Right renal pelvis (tissue), 4 donors: Measurements from ENCODE around the gene SLC29A3. TPM values are rescaled to one million over a fixed set of nuclear protein-coding genes. Genes with fewer than 3 reads are reported as not detected.
A peak's percentile ranks its signal among the peaks of the same experiment; 100 is the strongest.

Experiments used
- DNase-seq, 4 donors: peaks; one replicate each; pipeline ENCODE4 v3.0.0-alpha.2; 2013; ENCODE audit warnings: low read depth in 4 of 4, low spot score in 3 of 4, missing footprints in 1 of 4
- polyA plus RNA-seq, 4 donors: library from polyadenylated mRNA; unstranded; fragments of 120-200 nt; gene quantifications; one replicate each; pipeline ENCODE4 v1.2.1, GENCODE V29; 2013; ENCODE audit not compliant: insufficient read length in 4 of 4

SLC29A3 gene
- polyA plus RNA-seq, 4 donors = 7.7 to 8.7 (median 7.9) TPM

DNA sequence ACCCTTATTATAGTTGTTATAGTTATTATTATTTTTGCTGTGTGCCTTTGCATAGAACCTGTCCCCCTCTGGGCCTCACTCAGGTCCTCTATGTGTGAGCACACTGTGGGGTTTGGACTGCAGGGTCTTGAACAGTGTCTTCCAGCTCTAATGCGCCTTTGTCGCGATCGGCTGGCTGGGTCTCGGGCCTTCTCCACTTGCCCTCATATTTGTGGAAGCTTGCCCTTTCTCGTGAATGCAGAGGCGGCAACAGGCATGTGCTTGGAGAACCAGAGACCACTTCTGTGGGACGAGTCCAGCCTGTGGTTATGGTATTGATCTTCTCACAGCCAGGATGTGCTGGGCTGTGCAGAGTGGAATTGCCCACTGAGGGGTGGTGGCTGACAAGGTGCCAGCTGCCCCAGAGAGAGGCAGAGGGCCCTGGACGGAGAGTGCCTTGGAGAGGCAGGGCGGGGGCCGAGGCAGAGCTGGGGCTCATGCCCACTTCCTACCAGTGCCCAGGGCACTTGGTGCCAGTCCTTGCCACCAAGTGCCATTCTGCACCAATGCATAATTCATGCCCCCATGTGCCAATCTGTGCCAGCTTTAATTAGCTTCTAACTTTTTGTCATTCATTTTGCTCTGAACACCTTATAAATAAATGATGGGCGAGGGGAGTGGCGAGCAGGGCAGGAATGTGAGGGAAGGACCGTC lies 70.9 kb downstream of the SLC29A3 start:
- no peak for DNase-seq

DNA sequence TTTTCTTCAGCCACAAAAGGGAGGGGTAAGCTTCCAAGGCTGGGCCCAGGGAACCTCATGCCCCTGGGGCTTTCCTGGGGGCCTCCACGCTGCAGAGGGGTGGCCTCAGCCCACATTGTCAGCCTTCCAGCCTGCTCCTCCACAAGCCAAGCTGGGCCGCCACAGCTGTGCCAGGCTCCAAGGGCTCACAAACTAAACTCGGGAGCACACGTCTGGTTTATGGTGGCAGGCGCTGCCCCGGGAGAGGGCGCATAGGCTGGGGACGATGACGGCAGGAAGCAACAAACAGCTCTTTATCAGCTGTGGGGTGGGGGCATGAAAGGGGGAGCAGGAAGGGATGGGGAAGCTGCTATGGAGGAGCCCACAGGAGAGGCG lies 71.4 kb downstream of the SLC29A3 start:
- DNase-seq = no peak

- DNase-seq = no peak
Observed at GRCh38 chr10:71390921-71391690, 72.0 kb downstream of the SLC29A3 start.

DNA sequence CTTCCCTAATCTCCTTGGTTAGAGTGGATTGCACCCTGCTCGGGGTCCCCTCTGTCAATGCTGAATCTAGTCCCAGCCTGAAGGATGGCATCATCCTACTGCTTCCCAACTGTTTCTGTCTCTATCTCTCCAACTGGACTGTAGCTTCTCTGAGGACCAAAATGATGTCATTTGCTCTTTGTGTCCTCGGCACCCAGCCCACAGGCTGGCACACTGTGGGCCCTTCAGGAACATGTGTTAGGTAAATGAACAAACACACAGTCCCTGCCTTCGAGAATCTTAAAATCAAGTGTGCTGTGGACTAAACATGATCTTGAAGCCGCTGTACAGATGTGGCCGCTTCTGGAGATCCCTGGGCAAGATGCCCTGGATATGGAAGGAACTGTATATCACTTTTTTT lies 72.6 kb downstream of the SLC29A3 start:
- no peak for DNase-seq

- no peak for DNase-seq
Observed at GRCh38 chr10:71392292-71392691, 73.2 kb downstream of the SLC29A3 start.

DNA sequence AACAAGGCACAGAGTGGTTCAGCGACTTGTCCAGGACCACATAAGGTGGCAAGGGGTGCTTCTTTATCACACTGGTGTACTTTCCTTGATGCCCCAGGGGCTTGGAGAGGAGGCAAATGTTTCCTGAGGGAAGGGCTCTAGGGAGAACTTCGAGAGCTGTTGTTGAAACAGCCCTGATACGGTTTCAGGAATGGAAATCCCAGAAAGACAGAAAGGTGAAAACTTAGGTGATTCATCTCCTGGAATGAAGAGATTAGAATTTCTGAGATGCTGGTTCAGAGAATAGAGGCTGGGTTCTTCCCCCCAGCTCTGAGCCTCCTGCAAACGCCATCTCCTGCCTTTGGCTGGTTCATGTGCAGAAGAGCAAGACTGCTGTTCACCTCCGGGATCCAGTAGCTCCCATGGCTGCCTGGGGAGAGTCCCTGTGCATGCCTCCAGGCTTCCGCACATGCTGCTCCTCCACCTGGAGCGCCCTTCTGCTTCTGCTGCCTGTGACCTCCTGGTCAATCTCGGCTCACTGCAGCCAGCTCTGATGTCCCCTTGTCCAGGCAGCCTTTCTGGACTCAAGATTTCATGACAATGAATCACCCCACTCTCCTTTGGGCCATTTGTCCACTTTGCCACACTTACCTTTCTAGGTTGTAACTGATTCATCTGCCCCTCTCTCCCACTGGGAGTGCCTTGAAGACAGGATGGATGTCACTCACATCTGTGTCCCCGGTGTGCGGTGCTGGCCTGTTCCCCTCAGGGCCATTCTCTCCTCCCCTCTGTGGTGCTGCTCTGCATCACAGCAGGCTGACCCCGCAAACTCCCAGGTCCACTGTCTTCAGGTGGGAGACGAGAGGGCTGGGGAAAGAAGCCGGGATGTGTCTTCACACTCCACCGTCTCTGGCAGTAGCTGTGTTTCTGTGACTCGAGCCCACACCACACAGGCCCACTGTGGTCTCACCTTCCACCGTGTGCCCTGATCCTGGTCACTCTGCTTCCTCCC lies 74.0 kb downstream of the SLC29A3 start:
- DNase-seq = no peak

DNA sequence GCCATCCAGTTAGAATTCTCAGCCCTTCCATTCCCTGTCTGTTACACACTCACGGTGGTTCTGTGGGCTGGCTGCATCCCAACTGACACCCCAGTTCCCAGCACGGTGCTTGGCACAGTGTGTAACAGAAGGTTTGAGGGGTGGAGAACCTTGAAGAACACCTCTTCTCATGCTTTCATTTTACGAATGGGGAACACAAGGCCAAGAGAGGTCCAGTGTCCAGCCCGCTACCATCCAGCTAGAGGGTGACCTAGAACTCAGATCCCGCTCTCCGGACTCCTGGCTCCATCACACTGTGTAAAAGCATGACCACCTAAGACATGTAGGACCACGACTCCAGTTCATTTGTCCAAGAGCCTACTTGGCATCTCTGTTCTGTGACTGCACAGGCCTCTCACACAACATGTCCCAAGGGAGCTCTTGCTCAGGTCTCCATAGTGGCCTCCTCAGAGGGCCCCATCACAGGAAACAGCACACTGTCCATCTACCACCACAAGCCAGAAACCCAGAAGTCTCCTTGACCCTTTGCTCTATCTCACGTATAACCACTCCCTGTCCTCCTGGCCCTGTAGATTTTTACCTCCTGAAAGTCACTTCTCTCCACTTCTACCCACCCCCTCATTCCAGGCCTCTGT lies 74.9 kb downstream of the SLC29A3 start:
- no peak for DNase-seq

- DNase-seq = no peak
Observed at GRCh38 chr10:71394926-71395562, 76.0 kb downstream of the SLC29A3 start.

GRCh38 chr10:71395621-71396020 lies 76.6 kb downstream of the SLC29A3 start:
- DNase-seq = no peak

DNA sequence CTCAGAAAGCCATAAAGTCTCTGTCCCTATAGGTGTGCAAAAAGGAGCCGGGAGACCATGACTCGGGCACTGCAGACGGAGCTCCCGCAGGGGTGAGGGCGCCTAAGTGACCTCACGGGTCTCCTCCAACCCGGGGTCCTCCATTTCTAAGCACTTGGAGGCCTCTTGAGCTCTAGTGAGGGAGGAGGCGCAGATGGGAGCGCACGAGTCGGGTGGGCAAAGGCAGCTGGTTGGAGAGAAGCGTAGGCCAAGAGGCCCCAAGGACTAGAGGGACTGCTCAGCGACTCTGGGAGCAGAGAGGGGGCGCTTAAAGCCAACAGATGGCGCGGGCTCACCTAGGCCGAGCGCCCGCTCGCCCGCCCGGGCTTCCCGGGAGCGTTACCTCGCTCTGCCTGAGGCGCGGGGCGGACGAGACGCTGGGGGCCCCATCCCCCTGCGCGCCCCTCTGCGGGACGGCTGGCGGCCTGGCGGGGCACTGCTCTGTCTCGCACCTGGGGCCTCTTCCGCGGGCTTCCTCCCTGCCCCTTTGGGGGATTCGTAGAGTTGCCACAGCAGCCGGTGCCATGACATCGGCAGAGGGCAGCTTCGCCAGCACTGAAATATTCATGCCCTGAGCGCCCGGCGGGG lies 77.1 kb downstream of the SLC29A3 start:
- peak in 2 of 4 donors; percentile 45 to 53 for DNase-seq

- no peak for DNase-seq
Observed at GRCh38 chr10:71396711-71397295, 77.7 kb downstream of the SLC29A3 start, which contains the start of gene CDH23. TSS of gene CDH23 (plus strand) at chr10:71396920. CDS start at chr10:71439832, 42,912 bp downstream.

DNA sequence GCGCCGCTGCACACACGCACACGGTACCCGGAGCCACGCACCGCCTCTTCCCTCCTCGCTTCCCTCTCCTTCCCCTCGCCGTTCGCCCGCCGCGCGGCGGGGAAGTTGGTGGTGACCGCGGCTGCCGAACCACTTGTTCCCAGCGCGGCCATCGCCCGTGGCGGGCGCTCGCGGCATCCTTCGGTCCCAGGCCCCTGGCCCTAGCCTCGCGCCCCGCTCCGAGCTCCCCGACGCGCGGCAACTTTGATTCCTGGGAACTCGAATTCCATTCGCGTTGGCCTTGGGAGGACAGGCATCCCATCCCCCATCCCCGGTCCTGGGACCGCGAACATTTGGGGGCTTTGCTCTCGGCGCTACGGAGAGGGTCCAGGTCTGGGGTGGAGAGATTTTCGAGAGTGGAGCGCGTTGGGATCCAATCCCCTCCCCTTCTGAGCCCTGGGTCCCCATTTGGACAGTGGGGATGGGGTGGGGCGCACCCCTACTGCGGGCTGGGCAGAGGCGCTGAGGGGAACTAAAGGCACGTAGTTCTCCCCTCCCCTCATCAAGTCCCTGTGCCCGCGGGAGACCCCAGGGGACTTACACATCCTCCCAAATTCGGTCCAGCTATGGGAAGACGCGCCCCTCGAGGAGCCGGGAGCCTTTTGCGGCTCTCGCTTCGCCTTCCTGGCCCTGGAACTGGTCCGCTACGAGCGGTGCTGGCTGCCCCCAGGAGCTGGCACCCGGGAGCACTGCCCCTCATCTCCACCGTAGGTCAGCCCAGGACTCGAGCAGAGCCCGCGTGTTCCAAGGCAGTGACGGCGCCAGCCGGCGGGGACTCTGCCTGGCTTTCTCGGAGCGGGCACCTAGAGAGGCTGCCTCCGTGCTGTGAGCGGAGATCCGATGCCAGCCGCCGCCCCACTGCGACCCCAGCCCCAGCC lies 78.5 kb downstream of the SLC29A3 start:
- no peak for DNase-seq

- DNase-seq = no peak
Observed at GRCh38 chr10:71398976-71399375, 79.9 kb downstream of the SLC29A3 start.

GRCh38 chr10:71399946-71400345 lies 80.9 kb downstream of the SLC29A3 start:
- DNase-seq = no peak

- DNase-seq = no peak
Observed at GRCh38 chr10:71401056-71401455, 82.0 kb downstream of the SLC29A3 start.

DNA sequence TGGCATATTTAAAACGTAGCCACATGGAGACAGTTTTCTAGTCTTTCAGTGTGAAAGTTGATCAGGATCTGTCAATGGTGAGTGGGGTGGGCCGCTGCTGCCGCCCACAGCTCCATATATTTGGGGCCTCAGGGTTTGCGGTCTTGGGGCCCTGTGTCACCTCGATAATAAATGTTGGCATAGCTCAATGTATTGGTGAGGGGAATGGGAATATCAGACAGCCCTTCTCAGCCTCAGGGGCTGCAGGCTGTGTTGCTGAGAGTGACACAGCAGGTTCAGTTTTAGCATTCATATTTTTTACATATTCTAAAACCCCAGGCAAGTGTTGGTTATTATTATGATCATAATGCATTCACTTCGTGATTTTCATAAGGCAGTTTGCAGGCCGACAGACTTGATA lies 82.9 kb downstream of the SLC29A3 start:
- DNase-seq = no peak

DNA sequence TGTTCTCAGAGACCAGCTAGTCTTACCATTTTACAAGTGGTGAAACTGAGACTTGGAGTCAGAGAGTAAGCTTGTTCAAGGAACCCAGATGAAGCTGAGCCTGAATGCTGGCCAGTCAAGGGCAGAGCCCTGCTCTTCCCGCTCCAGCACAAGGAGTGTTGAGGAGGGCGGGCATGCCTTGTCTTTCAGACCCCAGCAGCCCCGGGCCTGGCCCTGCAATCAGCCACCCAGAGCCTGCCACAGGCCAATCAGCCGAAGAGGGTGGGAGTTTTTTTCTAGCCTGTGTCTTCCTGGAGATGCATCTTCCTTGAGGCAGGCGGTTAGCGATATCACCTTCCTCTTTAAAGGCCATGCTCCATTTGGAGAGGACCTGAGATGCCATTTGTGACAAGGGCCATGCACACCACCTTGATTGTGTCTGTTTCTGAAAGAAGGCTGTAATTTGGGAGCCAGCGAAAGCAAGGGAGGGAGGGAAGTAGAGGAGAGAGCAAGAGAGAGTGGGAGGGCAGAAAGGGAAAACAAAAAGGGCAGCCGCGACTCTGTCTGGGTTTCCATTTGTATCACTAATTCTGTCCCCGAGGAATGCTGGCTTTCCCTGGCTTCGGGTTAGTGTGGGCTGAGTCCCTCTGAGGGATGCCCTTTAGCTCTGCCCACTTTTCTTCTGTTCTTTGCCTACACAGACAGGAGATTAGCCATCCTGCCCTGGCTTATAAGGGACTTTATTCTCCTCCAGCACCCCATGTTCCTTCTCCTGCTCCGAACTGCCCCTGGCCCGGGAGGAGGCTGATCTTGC lies 85.6 kb downstream of the SLC29A3 start:
- no peak for DNase-seq
